ENCODE measurements around the gene LHX4.

LHX4 gene

GRCh38 chr1:180227861-180228647 lies 2.0 kb upstream of the LHX4 start:
- DNase-seq (ENCODE audit: low spot score): no peak

- no peak for DNase-seq (ENCODE audit: low spot score)
Measured at GRCh38 chr1:180228648-180229482, 1.2 kb upstream of the LHX4 start.

- DNase-seq (ENCODE audit: low spot score): no peak
Measured at GRCh38 chr1:180230416-180230790, 339 bp downstream of the LHX4 start.

- DNase-seq (ENCODE audit: low spot score): no peak
Measured at GRCh38 chr1:180230791-180231505, 884 bp downstream of the LHX4 start.

- DNase-seq (ENCODE audit: low spot score): no peak
Measured at GRCh38 chr1:180231506-180231921, 1.4 kb downstream of the LHX4 start.

- DNase-seq (ENCODE audit: low spot score): no peak
Measured at GRCh38 chr1:180231936-180232335, 1.9 kb downstream of the LHX4 start.

GRCh38 chr1:180232521-180233043 lies 2.5 kb downstream of the LHX4 start:
- DNase-seq (ENCODE audit: low spot score): no peak

GRCh38 chr1:180233191-180234011 lies 3.3 kb downstream of the LHX4 start:
- no peak for DNase-seq (ENCODE audit: low spot score)

GRCh38 chr1:180234369-180235076 lies 4.5 kb downstream of the LHX4 start:
- DNase-seq (ENCODE audit: low spot score): no peak

- no peak for DNase-seq (ENCODE audit: low spot score)
Measured at GRCh38 chr1:180235077-180235501, 5.0 kb downstream of the LHX4 start.

GRCh38 chr1:180235502-180236239 lies 5.6 kb downstream of the LHX4 start:
- no peak for DNase-seq (ENCODE audit: low spot score)

- DNase-seq (ENCODE audit: low spot score): no peak
Measured at GRCh38 chr1:180236698-180237509, 6.8 kb downstream of the LHX4 start.

- DNase-seq (ENCODE audit: low spot score): no peak
Measured at GRCh38 chr1:180237869-180238476, 7.9 kb downstream of the LHX4 start.

- no peak for DNase-seq (ENCODE audit: low spot score)
Measured at GRCh38 chr1:180238675-180239074, 8.6 kb downstream of the LHX4 start.

- DNase-seq (ENCODE audit: low spot score): no peak
Measured at GRCh38 chr1:180239145-180240096, 9.4 kb downstream of the LHX4 start.

- DNase-seq (ENCODE audit: low spot score): no peak
Measured at GRCh38 chr1:180241716-180242544, 11.9 kb downstream of the LHX4 start.
